Calu3 (cell line): ENCODE data around the gene LPA. TPM values are rescaled to one million over a fixed set of nuclear protein-coding genes. Genes with fewer than 3 reads are reported as not detected.
"Not testable (repeated sequence)": the region's sequence is repeated elsewhere in the genome, so short reads cannot be mapped to it uniquely, and the experiment has no call there.

ENCODE experiments used
- BruUV-seq: library from RNA; stranded (reverse); fragments of 400-500 nt; replicated peaks from 2 replicates; lab custom pipeline; 2021; lab: Mats Ljungman, UMichigan
- CTCF ChIA-PET: fragments of 300-600 bp; sonication (Branson Sonifier 250); formaldehyde crosslinking; loops from one replicate; lab custom pipeline; 2022; ENCODE audit warnings: antibody characterized with exemption; lab: Charles Lee
- DNase-seq: peaks from one replicate; pipeline ENCODE4 v3.0.0; 2022
- H3K27ac Mint-ChIP-seq: one replicate; pipeline ENCODE4 v1.8.0; 2022; ENCODE audit warnings: mixed read lengths; ENCODE audit not compliant: unreplicated experiment
- H3K27me3 Mint-ChIP-seq: one replicate; pipeline ENCODE4 v1.8.0; 2022; ENCODE audit warnings: mixed read lengths; ENCODE audit not compliant: unreplicated experiment
- H3K36me3 Mint-ChIP-seq: one replicate; pipeline ENCODE4 v1.8.0; 2022; ENCODE audit warnings: mild to moderate bottlenecking, moderate library complexity, mixed read lengths; ENCODE audit not compliant: insufficient read depth, unreplicated experiment
- H3K4me1 Mint-ChIP-seq: one replicate; pipeline ENCODE4 v1.8.0; 2022; ENCODE audit warnings: mild to moderate bottlenecking, low read depth, mixed read lengths; ENCODE audit not compliant: unreplicated experiment
- H3K4me3 Mint-ChIP-seq: one replicate; pipeline ENCODE4 v1.8.0; 2022; ENCODE audit warnings: mild to moderate bottlenecking, low read depth, moderate library complexity, mixed read lengths; ENCODE audit not compliant: unreplicated experiment
- H3K9me3 Mint-ChIP-seq: one replicate; pipeline ENCODE4 v1.8.0; 2022; ENCODE audit warnings: low read depth, mixed read lengths; ENCODE audit not compliant: unreplicated experiment
- CTCF ChIP-seq: fragments of 200-600 bp; IDR thresholded peaks from one replicate; pipeline ENCODE4 v1.8.0; 2022; ENCODE audit warnings: antibody characterized with exemption; ENCODE audit not compliant: unreplicated experiment
- intact Hi-C: fragments of 100-400 bp; cut with micrococcal nuclease; formaldehyde crosslinking; loops from one replicate; pipeline ENCODE4 v1.10.0; 2022; ENCODE audit not compliant: unreplicated experiment
- total RNA-seq: library from RNA; stranded (reverse); gene quantifications from 2 replicates; pipeline ENCODE4 v1.2.3, GENCODE V29; 2022

The LPA gene
- total RNA-seq, 1 experiment from 2014 or later = not detected

GRCh38 chr6:160679402-160679769 lies 15.3 kb upstream of the LPA start:
- no peak for DNase-seq
- H3K27me3 Mint-ChIP-seq = peaks cover 19% of the 10 kb centered on the region
- no peak overlapping the region for H3K27ac Mint-ChIP-seq
- H3K36me3 Mint-ChIP-seq = no peaks in the 10 kb centered on the region
- no peaks in the 10 kb centered on the region for H3K4me1 Mint-ChIP-seq
- intact Hi-C loops = no loop called here
- no peak for TF ChIP-seq CTCF
- no TSS peak for BruUV-seq
- H3K4me3 Mint-ChIP-seq = no peak overlapping the region
- no peaks in the 10 kb centered on the region for H3K9me3 Mint-ChIP-seq
- CTCF ChIA-PET = no interaction called here

- Mint-ChIP-seq H3K27me3 (peaks cover 24% of the 10 kb centered on the region), H3K27ac (no peak overlapping the region), H3K4me1 (no peaks in the 10 kb centered on the region), H3K4me3 (no peak overlapping the region), H3K36me3 (no peaks in the 10 kb centered on the region), H3K9me3 (no peaks in the 10 kb centered on the region)
- CTCF ChIA-PET = no interaction called here
- DNase-seq = no peak
- intact Hi-C loops = no loop called here
- no TSS peak for BruUV-seq
- TF ChIP-seq CTCF = no peak
Measured at GRCh38 chr6:160678744-160679401, 14.8 kb upstream of the LPA start.

- BruUV-seq = no TSS peak
- no peak overlapping the region for H3K27ac Mint-ChIP-seq
- DNase-seq = no peak
- no peaks in the 10 kb centered on the region for H3K36me3 Mint-ChIP-seq
- no peak overlapping the region for H3K4me3 Mint-ChIP-seq
- intact Hi-C loops = no loop called here
- no peak for TF ChIP-seq CTCF
- peaks cover 31% of the 10 kb centered on the region for H3K27me3 Mint-ChIP-seq
- CTCF ChIA-PET = interaction anchor here (0.6 to 0.7 kb wide), 2 partner anchors 33 to 318 kb away, joined by 3 read pairs; no protein-coding TSS in a partner anchor
- no peaks in the 10 kb centered on the region for H3K4me1 Mint-ChIP-seq
- H3K9me3 Mint-ChIP-seq = peaks cover 2% of the 10 kb centered on the region
Measured at GRCh38 chr6:160678230-160678629, 14.2 kb upstream of the LPA start.

GRCh38 chr6:160676418-160676817 lies 12.3 kb upstream of the LPA start:
- intact Hi-C loops, H3K4me1 Mint-ChIP-seq, DNase-seq, H3K4me3 Mint-ChIP-seq, H3K36me3 Mint-ChIP-seq, BruUV-seq, CTCF ChIA-PET, H3K27ac Mint-ChIP-seq, H3K9me3 Mint-ChIP-seq: not testable (repeated sequence)
- H3K27me3 Mint-ChIP-seq = peaks cover 45% of the 10 kb centered on the region

- DNase-seq = no peak
- Mint-ChIP-seq H3K27me3 (peaks cover 17% of the 10 kb centered on the region), H3K9me3 (peaks cover 3% of the 10 kb centered on the region), H3K4me1 (no peaks in the 10 kb centered on the region), H3K36me3 (no peaks in the 10 kb centered on the region), H3K27ac (no peak overlapping the region), H3K4me3 (no peak overlapping the region)
- CTCF ChIA-PET = no interaction called here
- TF ChIP-seq CTCF = no peak
- intact Hi-C loops = loop anchor here (1.0 kb wide), 1 partner anchor 148 kb away; no protein-coding TSS in a partner anchor
- BruUV-seq = no TSS peak
Measured at GRCh38 chr6:160668589-160668988, 4.5 kb upstream of the LPA start.
